ENCODE measurements around the gene TEX48. TPM values are rescaled to one million over a fixed set of nuclear protein-coding genes. Genes with fewer than 3 reads are reported as not detected.

Gene TEX48
- total RNA-seq, 1 donor from 2014 or later: not detected

DNA sequence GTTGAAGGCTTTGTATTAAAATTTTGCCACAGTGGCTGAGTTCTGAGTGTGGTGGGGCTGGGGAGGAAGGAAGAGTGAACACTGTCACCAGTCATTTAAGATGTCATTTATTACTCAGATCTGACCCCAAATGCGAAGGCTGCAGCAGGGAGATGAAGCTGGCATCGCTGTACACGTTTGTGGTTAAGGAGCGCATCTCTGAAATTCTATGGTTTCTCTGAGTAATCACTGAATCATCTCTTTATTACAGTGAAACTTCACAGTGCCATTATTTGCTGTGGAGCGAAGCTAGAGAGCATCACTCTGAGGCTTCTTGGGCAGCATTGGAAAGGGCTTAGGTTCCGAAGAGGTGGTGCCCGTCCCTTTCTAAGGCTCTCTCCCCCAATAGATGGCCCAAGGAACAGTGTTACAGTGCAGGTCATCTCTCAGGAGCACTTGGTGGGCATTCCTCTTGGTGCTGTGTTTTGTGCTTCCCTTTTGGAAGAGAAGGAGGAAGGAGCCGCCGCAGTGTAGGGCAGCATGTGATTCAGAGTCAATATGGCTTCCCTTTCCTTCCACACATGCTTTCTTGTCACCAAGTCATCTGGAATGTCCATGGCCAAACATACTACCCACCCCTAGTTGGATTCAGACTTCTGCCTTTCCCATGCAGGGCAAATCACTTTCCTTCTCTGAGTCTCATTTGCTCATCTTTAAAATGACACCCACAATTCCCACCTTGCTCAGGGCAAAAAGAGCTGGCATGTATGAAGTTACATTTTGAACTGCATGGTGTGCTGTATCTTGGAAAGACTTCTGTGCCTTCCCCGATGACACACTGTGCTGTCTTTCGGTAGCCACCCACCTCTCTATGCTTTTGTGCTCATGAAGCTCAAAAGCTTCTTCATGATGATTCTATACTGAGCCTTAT is 9.3 kb upstream of the TEX48 start:
- Histone ChIP-seq H3F3A (ENCODE audit: low read depth) (no peaks in the 10 kb centered on the region), H3K4me2 (no peak overlapping the region), H3K27me3 (no peaks in the 10 kb centered on the region), H3K9ac (no peak overlapping the region), H3K36me3 (no peaks in the 10 kb centered on the region), H3K79me2 (ENCODE audit: low read depth) (no peaks in the 10 kb centered on the region), H3K9me3 (ENCODE audit: low read depth) (no peaks in the 10 kb centered on the region), H3K27ac (no peak overlapping the region), H4K20me1 (ENCODE audit: low read depth) (no peaks in the 10 kb centered on the region), H3K4me3 (no peak overlapping the region), H2AFZ (replicated peaks) (no peak overlapping the region), H3K4me1 (no peaks in the 10 kb centered on the region)
- no peak for TF ChIP-seq EZH2phosphoT487 (IDR thresholded peaks at IDR 0.05)
- TF ChIP-seq, protein P1, sequence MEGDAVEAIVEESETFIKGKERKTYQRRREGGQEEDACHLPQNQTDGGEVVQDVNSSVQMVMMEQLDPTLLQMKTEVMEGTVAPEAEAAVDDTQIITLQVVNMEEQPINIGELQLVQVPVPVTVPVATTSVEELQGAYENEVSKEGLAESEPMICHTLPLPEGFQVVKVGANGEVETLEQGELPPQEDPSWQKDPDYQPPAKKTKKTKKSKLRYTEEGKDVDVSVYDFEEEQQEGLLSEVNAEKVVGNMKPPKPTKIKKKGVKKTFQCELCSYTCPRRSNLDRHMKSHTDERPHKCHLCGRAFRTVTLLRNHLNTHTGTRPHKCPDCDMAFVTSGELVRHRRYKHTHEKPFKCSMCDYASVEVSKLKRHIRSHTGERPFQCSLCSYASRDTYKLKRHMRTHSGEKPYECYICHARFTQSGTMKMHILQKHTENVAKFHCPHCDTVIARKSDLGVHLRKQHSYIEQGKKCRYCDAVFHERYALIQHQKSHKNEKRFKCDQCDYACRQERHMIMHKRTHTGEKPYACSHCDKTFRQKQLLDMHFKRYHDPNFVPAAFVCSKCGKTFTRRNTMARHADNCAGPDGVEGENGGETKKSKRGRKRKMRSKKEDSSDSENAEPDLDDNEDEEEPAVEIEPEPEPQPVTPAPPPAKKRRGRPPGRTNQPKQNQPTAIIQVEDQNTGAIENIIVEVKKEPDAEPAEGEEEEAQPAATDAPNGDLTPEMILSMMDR (IDR thresholded peaks at IDR 0.05): no peak
- TF ChIP-seq EZH2 (IDR thresholded peaks at IDR 0.05): no peak
- Mint-ChIP-seq H3K27me3 (ENCODE audit: insufficient read depth, low read depth) (no peaks in the 10 kb centered on the region), H3K4me1 (no peaks in the 10 kb centered on the region), H3K4me3 (no peak overlapping the region), H3K36me3 (no peaks in the 10 kb centered on the region), H3K9me3 (no peaks in the 10 kb centered on the region), H3K27ac (peak overlapping the region; percentile 5)
- DNase-seq (ENCODE audit: low spot score): no peak

DNA sequence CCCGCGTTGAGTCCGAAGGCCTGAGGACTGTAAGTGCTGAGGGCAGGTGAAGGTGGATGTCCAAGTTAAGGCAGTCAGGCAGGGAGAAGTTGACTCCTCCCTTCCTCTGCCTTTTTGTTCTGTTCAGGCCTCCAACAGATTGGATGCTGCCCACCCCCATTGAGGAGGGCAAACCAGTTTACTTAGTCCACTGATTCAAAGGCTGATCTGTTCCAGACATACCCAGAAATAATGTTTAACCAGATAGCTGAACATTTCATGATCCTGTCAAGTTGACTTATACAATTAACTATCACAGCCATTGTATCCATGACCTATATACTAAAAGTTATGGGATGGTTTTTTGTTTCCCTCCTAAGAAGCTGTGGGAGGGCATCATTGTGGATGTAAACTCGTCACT is 8.3 kb upstream of the TEX48 start:
- H3K4me1 Mint-ChIP-seq: no peaks in the 10 kb centered on the region
- Histone ChIP-seq H3K4me3 (no peak overlapping the region), H3K9ac (no peak overlapping the region), H3K4me2 (no peak overlapping the region), H3K27me3 (no peaks in the 10 kb centered on the region), H2AFZ (replicated peaks) (no peak overlapping the region), H3K27ac (no peak overlapping the region), H3K36me3 (no peaks in the 10 kb centered on the region), H3K9me3 (ENCODE audit: low read depth) (no peaks in the 10 kb centered on the region), H3K4me1 (no peaks in the 10 kb centered on the region), H3F3A (ENCODE audit: low read depth) (no peaks in the 10 kb centered on the region), H4K20me1 (ENCODE audit: low read depth) (no peaks in the 10 kb centered on the region), H3K79me2 (ENCODE audit: low read depth) (no peaks in the 10 kb centered on the region)
- H3K27ac Mint-ChIP-seq: no peak overlapping the region
- no peaks in the 10 kb centered on the region for H3K9me3 Mint-ChIP-seq
- TF ChIP-seq EZH2phosphoT487 (IDR thresholded peaks at IDR 0.05): no peak
- no peak for TF ChIP-seq EZH2 (IDR thresholded peaks at IDR 0.05)
- TF ChIP-seq, protein P1 (IDR thresholded peaks at IDR 0.05): no peak
- no peaks in the 10 kb centered on the region for H3K27me3 Mint-ChIP-seq (ENCODE audit: insufficient read depth, low read depth)
- no peaks in the 10 kb centered on the region for H3K36me3 Mint-ChIP-seq
- no peak for DNase-seq (ENCODE audit: low spot score)
- H3K4me3 Mint-ChIP-seq: no peak overlapping the region

DNA sequence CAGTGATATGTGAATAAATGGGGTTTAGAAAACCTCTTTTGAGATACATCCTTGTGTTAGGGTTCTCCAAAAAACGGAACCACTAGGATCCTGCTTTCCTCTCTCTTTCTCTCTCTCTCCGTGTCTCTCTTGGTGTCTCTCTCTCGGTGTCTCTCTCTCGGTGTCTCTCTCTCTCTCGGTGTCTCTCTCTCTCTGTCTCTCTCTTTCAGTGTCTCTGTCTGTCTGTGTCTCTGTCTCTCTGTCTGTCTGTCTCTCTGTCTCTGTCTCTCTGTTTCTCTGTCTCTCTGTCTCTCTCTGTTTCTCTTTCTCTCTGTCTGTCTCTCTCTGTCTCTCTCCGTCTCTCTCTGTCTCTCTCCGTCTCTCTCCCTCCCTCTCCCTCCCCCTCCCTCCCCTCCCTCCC is 7.8 kb upstream of the TEX48 start:
- H3K27ac Mint-ChIP-seq: no peak overlapping the region
- H3K27me3 Mint-ChIP-seq (ENCODE audit: insufficient read depth, low read depth): no peaks in the 10 kb centered on the region
- no peaks in the 10 kb centered on the region for H3K4me1 ChIP-seq
- H3K9me3 Mint-ChIP-seq: no peaks in the 10 kb centered on the region
- no peaks in the 10 kb centered on the region for H3K9me3 ChIP-seq (ENCODE audit: low read depth)
- H3K9ac ChIP-seq: no peak overlapping the region
- H3K36me3 ChIP-seq: no peaks in the 10 kb centered on the region
- no peak for TF ChIP-seq EZH2phosphoT487 (IDR thresholded peaks at IDR 0.05)
- no peak for TF ChIP-seq EZH2 (IDR thresholded peaks at IDR 0.05)
- TF ChIP-seq, protein P1 (IDR thresholded peaks at IDR 0.05): no peak
- H3F3A ChIP-seq (ENCODE audit: low read depth): no peaks in the 10 kb centered on the region
- no peak overlapping the region for H3K4me3 ChIP-seq
- no peak for DNase-seq (ENCODE audit: low spot score)
- no peaks in the 10 kb centered on the region for H3K36me3 Mint-ChIP-seq
- no peaks in the 10 kb centered on the region for H3K4me1 Mint-ChIP-seq
- no peak overlapping the region for H2AFZ ChIP-seq (replicated peaks)
- no peak overlapping the region for H3K27ac ChIP-seq
- H4K20me1 ChIP-seq (ENCODE audit: low read depth): no peaks in the 10 kb centered on the region
- no peak overlapping the region for H3K4me2 ChIP-seq
- H3K4me3 Mint-ChIP-seq: no peak overlapping the region
- no peaks in the 10 kb centered on the region for H3K79me2 ChIP-seq (ENCODE audit: low read depth)
- H3K27me3 ChIP-seq: no peaks in the 10 kb centered on the region
